Neural progenitor cell (in vitro differentiated cells): ENCODE measurements around the gene PFN4.
"Not testable (repeated sequence)": the region's sequence is repeated elsewhere in the genome, so short reads cannot be mapped to it uniquely, and the experiment has no call there.

Source experiments
- CTCF ChIP-seq: fragments of 200-600 bp; sonication (generic); IDR thresholded peaks from 2 replicates; pipeline ENCODE4 v1.5.1; 2017; ENCODE audit warnings: antibody characterized with exemption, mild to moderate bottlenecking
- EZH2 ChIP-seq: fragments of 200-600 bp; sonication (generic); IDR thresholded peaks from 2 replicates; pipeline ENCODE4 v1.6.1; 2017; ENCODE audit warnings: antibody characterized with exemption, mild to moderate bottlenecking, moderate library complexity

GRCh38 chr2:24140305-24140704, 17.2 kb upstream of the PFN4 start:
- not testable (repeated sequence) for TF ChIP-seq EZH2, CTCF
